SK-N-DZ (cell line): ENCODE results near the gene MRPL28.
"Not testable (repeated sequence)": the region's sequence is repeated elsewhere in the genome, so short reads cannot be mapped to it uniquely, and the experiment has no call there.

Source experiments
- DNase-seq: peaks from one replicate; pipeline ENCODE4 v3.0.0-alpha.2; 2015; ENCODE audit warnings: low spot score

MRPL28 gene

GRCh38 chr16:341095-341973 lies 29.0 kb downstream of the MRPL28 start:
- DNase-seq, result not testable (repeated sequence)

GRCh38 chr16:340370-341091 lies 29.8 kb downstream of the MRPL28 start:
- DNase-seq, result no peak

- no peak for DNase-seq
These were observed 30.7 kb downstream of the MRPL28 start for GRCh38 chr16:339680-340079.

- no peak for DNase-seq
These were observed 32.3 kb downstream of the MRPL28 start for GRCh38 chr16:337975-338575.

GRCh38 chr16:337437-337836 lies 32.9 kb downstream of the MRPL28 start:
- DNase-seq, result no peak

- no peak for DNase-seq
These were observed 34.1 kb downstream of the MRPL28 start for GRCh38 chr16:336269-336668.

GRCh38 chr16:334861-335632 lies 35.3 kb downstream of the MRPL28 start:
- DNase-seq, result not testable (repeated sequence)

- not testable (repeated sequence) for DNase-seq
These were observed 36.0 kb downstream of the MRPL28 start for GRCh38 chr16:334164-334832.

GRCh38 chr16:333406-334094 lies 36.8 kb downstream of the MRPL28 start:
- no peak for DNase-seq

- DNase-seq, result not testable (repeated sequence)
These were observed 39.0 kb downstream of the MRPL28 start for GRCh38 chr16:331181-331814.

GRCh38 chr16:330741-331140 lies 39.6 kb downstream of the MRPL28 start:
- no peak for DNase-seq

- no peak for DNase-seq
These were observed 44.8 kb downstream of the MRPL28 start for GRCh38 chr16:325375-326145.

- DNase-seq, result no peak
These were observed 45.6 kb downstream of the MRPL28 start for GRCh38 chr16:324451-325334.

GRCh38 chr16:324201-324450 lies 46.2 kb downstream of the MRPL28 start:
- DNase-seq, result no peak

GRCh38 chr16:322476-323143 lies 47.7 kb downstream of the MRPL28 start:
- no peak for DNase-seq

GRCh38 chr16:321532-321931 lies 48.8 kb downstream of the MRPL28 start:
- DNase-seq, result no peak

- no peak for DNase-seq
These were observed 50.1 kb downstream of the MRPL28 start for GRCh38 chr16:320206-320605.

- no peak for DNase-seq
These were observed 51.7 kb downstream of the MRPL28 start for GRCh38 chr16:318628-319027.
